ENCODE data around the gene TMEM126A. TPM values are rescaled to one million over a fixed set of nuclear protein-coding genes. Genes with fewer than 3 reads are reported as not detected.
"Not testable (repeated sequence)": the region's sequence is repeated elsewhere in the genome, so short reads cannot be mapped to it uniquely, and the experiment has no call there.

The TMEM126A gene
- total RNA-seq: 38.0 and 40.8 TPM in 2 replicates

DNA sequence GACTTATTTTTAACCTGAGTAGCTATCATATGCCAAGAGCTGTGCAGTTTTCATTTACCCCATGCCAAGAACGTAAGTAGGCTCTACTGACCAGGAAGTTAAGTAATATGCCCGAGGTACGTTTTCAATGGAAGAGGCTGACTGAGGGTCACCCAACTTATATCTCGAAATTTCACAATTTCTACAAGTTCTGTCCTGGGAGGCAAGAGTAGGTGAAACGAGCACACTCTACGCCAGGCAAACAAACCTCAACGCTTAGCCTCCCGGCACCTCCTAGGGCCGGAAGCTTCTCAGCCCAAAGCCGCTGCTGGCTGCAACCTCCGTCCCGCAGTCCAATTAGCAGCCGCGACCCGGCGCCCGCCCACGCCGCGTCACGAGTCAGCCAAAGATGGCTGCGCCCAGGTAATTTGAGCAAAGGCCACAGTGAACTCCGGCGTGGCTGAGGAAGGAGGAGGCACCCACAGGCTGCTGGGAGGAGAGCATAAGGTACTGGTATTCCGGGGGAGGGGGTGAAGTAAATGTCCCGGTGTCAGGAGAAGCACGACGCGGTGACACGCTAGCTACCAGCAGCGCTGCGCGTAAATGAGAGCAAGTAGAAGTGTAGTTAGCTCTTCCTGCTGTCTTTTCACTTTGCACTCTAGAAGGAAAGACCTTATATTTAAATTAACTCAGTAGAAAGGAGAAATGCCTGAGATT lies at the start of gene TMEM126A:
Gene TMEM126A (plus strand): TSS at position 364 of the 696 bp plus-strand sequence. CDS start 2,289 bp downstream, outside the sequence.
- DNase-seq (ENCODE audit: low read depth) (peak; percentile 86), FAIRE-seq (peak; percentile 32)
- no peaks in the 10 kb centered on the region for H3K36me3 ChIP-seq (ENCODE audit: control insufficient read depth, insufficient read depth, low read length)
- TF ChIP-seq, protein P1, sequence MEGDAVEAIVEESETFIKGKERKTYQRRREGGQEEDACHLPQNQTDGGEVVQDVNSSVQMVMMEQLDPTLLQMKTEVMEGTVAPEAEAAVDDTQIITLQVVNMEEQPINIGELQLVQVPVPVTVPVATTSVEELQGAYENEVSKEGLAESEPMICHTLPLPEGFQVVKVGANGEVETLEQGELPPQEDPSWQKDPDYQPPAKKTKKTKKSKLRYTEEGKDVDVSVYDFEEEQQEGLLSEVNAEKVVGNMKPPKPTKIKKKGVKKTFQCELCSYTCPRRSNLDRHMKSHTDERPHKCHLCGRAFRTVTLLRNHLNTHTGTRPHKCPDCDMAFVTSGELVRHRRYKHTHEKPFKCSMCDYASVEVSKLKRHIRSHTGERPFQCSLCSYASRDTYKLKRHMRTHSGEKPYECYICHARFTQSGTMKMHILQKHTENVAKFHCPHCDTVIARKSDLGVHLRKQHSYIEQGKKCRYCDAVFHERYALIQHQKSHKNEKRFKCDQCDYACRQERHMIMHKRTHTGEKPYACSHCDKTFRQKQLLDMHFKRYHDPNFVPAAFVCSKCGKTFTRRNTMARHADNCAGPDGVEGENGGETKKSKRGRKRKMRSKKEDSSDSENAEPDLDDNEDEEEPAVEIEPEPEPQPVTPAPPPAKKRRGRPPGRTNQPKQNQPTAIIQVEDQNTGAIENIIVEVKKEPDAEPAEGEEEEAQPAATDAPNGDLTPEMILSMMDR (IDR thresholded peaks at IDR 0.05; ENCODE audit: insufficient read depth, low read length, severe bottlenecking): no peak
- peak within 1 kb of the TSS; percentile 61 for H3K4me3 ChIP-seq (ENCODE audit: low read depth, low read length)
- H3K27me3 ChIP-seq (ENCODE audit: control insufficient read depth, insufficient read depth, low read length): no peaks in the 10 kb centered on the region

DNA sequence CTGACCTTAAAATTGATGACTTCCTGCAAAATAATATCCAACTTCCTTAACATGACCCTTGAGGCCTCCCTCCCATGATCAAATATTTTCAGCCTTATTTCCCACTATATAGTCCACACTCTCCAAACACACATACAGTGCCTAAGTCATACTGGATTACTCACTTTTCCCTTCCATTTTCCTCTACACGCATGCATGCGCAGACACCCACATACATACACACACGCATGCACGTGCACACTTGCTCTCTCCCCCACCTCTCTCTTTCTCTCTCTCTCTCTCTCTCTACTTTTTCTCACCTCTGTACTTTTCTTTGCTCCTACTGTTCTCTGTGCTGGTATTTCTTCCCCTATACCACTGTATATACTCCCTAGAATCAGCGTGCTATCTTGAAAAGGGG lies 48.7 kb upstream of the TMEM126A start:
- TF ChIP-seq, protein P1 (IDR thresholded peaks at IDR 0.05; ENCODE audit: insufficient read depth, low read length, severe bottlenecking): no peak
- Histone ChIP-seq H3K4me3 (ENCODE audit: low read depth, low read length) (no peak overlapping the region), H3K36me3 (ENCODE audit: control insufficient read depth, insufficient read depth, low read length) (no peaks in the 10 kb centered on the region), H3K27me3 (ENCODE audit: control insufficient read depth, insufficient read depth, low read length) (no peaks in the 10 kb centered on the region)
- DNase-seq (ENCODE audit: low read depth): no peak
- FAIRE-seq: no peak

DNA sequence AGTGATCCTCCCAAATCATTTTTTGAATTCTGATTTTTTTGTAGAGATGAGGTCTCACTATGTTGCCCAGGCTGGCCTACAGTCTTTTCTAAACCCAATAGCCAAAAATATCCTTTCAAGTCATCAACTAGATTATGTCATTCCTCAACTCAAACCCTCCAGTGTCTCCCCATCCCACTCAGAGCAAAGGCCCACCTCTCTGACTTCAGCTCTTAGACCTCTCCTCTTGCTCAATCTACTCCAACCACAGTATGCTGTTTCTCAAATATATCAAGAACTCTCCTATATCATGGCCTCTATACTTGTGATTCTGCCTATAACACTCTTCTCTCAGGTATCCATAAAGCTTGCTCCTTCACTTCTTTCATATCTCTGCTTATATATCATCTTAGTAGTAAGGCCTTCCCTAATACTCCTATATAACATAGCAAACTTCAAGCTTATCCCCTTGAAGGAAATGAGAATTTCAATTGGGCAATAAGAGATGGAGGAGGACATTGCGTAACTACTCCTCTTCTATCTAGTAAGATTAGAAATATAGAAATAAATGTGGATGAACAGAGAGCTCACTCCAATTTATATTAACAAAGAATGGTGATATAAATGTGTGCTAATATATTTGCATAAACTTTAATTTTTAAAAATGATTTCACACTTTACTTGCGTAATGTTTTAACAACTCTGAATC lies 45.1 kb upstream of the TMEM126A start:
- TF ChIP-seq, protein P1 (IDR thresholded peaks at IDR 0.05; ENCODE audit: insufficient read depth, low read length, severe bottlenecking): no peak
- H3K36me3 ChIP-seq (ENCODE audit: control insufficient read depth, insufficient read depth, low read length): no peaks in the 10 kb centered on the region
- FAIRE-seq: no peak
- H3K4me3 ChIP-seq (ENCODE audit: low read depth, low read length): no peak overlapping the region
- DNase-seq (ENCODE audit: low read depth): no peak
- no peaks in the 10 kb centered on the region for H3K27me3 ChIP-seq (ENCODE audit: control insufficient read depth, insufficient read depth, low read length)

DNA sequence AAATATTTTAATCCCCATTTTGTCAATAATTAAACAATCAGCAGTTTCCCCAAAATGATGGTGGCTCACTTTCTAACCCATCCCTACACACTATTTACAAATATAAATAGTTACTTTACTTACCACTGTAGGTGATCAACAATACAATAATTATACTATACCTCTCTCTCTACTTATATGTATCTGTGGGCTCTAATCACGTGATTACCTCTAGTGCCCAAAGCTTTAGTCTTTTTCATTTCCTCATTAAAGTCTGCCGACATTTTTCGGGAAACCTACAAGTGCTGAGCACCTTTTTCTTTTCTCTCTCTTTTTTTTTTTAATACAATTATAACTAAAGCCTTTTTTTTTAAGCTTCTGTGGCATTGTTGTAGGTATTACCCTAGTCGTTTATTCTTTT lies 44.5 kb upstream of the TMEM126A start:
- no peaks in the 10 kb centered on the region for H3K36me3 ChIP-seq (ENCODE audit: control insufficient read depth, insufficient read depth, low read length)
- DNase-seq (ENCODE audit: low read depth) (no peak), FAIRE-seq (no peak)
- H3K4me3 ChIP-seq (ENCODE audit: low read depth, low read length): no peak overlapping the region
- TF ChIP-seq, protein P1 (IDR thresholded peaks at IDR 0.05; ENCODE audit: insufficient read depth, low read length, severe bottlenecking): no peak
- H3K27me3 ChIP-seq (ENCODE audit: control insufficient read depth, insufficient read depth, low read length): no peaks in the 10 kb centered on the region

DNA sequence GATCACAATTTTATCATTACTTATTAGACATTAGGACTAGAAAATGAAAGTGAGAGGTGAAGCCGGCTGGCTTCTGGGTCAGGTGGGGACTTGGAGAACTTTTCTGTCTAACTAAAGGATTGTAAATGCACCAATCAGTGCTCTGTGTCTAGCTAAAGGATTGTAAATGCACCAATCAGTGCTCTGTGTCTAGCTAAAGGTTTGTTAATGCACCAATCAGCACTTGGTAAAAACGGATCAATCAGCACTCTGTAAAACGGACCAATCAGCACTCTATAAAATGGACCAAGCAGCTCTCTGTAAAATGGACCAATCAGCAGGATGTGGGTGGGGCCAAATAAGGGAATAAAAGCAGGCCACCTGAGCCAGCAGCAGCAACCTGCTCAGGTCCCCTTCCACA lies 41.5 kb upstream of the TMEM126A start:
- not testable (repeated sequence) for FAIRE-seq; H3K27me3 ChIP-seq (ENCODE audit: control insufficient read depth, insufficient read depth, low read length); DNase-seq (ENCODE audit: low read depth); H3K4me3 ChIP-seq (ENCODE audit: low read depth, low read length); H3K36me3 ChIP-seq (ENCODE audit: control insufficient read depth, insufficient read depth, low read length)

DNA sequence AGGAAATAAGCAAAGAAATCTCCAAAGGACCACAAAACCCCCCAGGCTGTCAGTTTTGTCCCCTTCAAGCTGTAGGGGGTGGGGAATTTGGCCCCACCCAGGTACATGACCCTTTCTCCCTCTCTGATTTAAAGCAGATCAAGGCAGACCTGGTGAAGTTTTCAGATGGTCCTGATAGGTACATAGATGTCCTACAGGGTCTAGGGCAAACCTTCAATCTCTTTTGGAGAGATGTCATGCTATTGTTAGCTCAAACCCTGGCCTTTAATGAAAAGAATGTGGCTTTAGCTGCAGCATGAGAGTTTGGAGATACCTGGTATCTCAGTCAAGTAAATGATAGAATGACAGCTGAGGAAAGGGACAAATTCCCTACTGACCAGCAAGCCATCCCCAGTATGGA lies 39.1 kb upstream of the TMEM126A start:
- not testable (repeated sequence) for DNase-seq (ENCODE audit: low read depth); H3K4me3 ChIP-seq (ENCODE audit: low read depth, low read length); FAIRE-seq; H3K27me3 ChIP-seq (ENCODE audit: control insufficient read depth, insufficient read depth, low read length); H3K36me3 ChIP-seq (ENCODE audit: control insufficient read depth, insufficient read depth, low read length)

DNA sequence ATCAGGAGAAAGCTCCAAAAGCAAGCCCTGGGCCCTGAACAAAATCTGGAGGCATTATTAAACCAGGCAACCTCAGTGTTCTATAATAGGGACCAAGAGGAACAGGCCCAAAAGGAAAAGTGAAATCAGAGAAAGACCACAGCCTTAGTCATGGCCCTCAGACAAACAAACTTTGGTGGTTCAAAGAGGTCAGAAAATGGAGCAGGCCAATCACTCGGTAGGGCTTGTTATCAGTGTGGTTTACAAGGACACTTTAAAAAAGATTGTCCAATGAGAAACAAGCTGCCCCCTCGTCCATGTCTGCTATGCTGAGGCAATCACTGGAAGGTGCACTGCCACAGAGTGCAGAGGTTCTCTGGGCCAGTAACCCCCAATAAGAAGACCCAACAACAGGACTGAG lies 38.5 kb upstream of the TMEM126A start:
- not testable (repeated sequence) for DNase-seq (ENCODE audit: low read depth); FAIRE-seq; H3K4me3 ChIP-seq (ENCODE audit: low read depth, low read length); H3K36me3 ChIP-seq (ENCODE audit: control insufficient read depth, insufficient read depth, low read length); H3K27me3 ChIP-seq (ENCODE audit: control insufficient read depth, insufficient read depth, low read length)

DNA sequence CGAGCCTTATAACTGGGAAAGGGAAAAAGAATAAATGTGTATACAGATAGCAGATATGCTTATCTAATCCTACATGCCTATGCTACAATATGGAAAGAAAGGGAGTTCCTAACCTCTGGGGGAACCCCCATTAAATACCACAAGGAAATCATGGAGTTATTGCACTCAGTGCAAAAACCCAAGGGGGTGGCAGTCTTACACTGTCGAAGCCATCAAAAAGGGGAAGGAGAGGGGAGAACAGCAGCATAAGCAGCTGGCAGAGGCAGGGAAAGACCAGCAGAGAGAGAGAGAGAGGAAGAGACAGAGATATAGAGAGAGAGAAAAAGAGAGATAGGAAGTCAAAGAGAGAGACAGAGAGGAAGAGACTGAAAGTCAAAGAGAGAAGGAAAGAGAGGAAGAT lies 36.1 kb upstream of the TMEM126A start:
- not testable (repeated sequence) for DNase-seq (ENCODE audit: low read depth); H3K36me3 ChIP-seq (ENCODE audit: control insufficient read depth, insufficient read depth, low read length); H3K4me3 ChIP-seq (ENCODE audit: low read depth, low read length); H3K27me3 ChIP-seq (ENCODE audit: control insufficient read depth, insufficient read depth, low read length); FAIRE-seq

Data from bronchial epithelial cell (primary cell).